HG03469 (cell line): ENCODE results near the gene CLEC16A.

Experiments
- ATAC-seq: cut with Tn5 transposase; IDR thresholded peaks from one replicate; pipeline ENCODE4 v1.9.1; 2021; ENCODE audit warnings: mild to moderate bottlenecking, moderate library complexity, moderate number of reproducible peaks; ENCODE audit not compliant: unreplicated experiment

CLEC16A gene

GRCh38 chr16:11011326-11011725, 67.0 kb downstream of the CLEC16A start:
- ATAC-seq = no peak

GRCh38 chr16:11012841-11013240, 68.5 kb downstream of the CLEC16A start:
- no peak for ATAC-seq

GRCh38 chr16:11014136-11014535, 69.8 kb downstream of the CLEC16A start:
- ATAC-seq = no peak

- ATAC-seq = no peak
Observed at GRCh38 chr16:11015076-11015475, 70.7 kb downstream of the CLEC16A start.

DNA sequence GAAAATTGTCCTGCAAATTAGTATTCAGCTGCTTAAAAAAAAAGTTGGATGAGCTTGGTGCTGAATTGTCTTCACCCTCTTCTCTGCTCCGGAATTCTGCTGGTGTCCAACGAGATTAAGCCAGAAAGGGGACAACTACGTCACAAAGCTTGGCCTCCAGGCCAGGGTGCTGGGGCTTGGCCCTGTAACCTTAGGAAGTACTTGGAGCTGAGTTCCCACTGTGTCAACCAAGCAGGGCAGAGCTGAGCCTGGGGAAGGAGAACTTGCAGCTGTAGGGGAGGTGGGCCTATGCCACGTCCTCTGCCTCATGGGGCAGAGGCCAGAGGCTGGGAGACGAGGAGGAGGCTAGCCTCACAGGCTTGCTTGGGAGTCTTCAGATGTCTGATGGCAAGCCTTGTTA, 71.2 kb downstream of the CLEC16A start:
- ATAC-seq = no peak

- no peak for ATAC-seq
Observed at GRCh38 chr16:11016524-11016988, 72.2 kb downstream of the CLEC16A start.

DNA sequence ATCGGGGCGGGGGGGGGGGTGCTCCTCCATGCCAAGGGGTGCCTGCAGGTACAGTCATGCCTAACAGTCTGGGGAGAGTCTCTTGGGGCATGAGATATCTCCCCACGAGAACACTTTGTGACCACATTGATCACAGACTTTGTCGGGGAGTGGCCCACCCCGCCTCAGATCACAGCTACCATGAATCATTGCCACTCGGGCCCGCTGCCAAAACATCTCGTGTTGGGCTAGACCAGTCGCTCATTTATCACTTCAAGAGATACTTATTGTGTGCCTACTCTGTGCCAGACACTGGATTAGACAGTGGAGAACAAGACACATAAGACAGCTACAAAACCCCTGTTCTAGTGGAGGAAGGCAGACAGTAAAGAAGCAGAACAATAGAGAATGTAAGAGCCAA, 72.6 kb downstream of the CLEC16A start:
- ATAC-seq = no peak

- no peak for ATAC-seq
Observed at GRCh38 chr16:11017499-11017898, 73.1 kb downstream of the CLEC16A start.

GRCh38 chr16:11020388-11020787, 76.0 kb downstream of the CLEC16A start:
- no peak for ATAC-seq

DNA sequence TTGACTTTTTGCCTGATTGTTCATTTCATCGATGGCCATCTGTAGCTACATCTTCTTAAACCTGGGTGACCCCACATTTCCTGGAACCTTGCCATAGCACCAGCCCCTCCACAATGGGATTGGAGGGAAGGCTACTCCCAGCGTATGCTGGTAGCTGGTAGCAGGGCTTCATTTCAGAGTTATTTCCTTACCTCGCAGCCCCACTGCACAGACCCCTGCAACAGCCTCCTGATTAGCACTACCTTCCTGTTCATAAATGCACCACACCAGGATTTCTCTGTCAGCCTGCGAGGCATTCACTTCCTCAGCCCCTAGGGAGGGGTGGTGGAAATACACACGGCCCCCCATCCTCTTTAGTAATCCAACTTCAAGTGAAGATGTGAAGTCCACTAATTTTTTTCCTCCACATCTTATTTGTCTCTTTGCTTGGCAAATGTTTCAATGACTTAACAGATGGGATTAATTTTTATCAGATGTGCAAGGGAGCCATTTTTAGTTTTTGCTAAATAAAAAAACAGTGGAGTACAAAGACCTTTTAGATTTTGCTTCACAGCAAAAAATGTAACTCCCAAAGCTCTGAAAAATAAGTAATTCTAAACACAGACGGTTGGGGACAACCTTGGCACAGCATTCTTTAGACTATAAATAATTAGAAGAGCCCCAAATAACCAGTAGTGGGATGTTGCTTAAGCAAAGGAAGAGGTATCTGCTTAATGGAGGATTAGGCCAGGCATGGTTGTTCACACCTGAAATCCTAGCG, 76.6 kb downstream of the CLEC16A start:
- ATAC-seq = no peak

DNA sequence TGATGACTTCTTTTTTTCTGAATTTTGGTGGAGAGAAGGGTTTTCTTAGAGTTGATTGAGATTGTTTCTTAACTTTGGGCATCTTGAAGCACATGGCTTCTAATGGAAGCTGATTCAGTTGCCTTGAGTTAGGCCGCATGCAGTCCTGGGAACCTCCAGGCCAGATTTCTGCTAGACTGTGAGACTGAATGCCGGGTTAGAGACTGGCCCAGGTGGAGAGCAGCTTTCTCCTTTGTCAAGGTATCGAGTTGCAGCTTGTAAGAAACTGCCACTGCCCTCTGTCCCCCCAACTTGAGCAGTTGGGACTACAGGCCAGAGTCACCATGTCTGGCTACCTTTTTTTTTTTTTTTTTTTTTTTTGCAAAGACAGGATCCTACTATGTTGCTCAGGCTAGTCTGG, 77.6 kb downstream of the CLEC16A start:
- no peak for ATAC-seq

GRCh38 chr16:11023262-11024039, 79.1 kb downstream of the CLEC16A start:
- ATAC-seq = no peak

DNA sequence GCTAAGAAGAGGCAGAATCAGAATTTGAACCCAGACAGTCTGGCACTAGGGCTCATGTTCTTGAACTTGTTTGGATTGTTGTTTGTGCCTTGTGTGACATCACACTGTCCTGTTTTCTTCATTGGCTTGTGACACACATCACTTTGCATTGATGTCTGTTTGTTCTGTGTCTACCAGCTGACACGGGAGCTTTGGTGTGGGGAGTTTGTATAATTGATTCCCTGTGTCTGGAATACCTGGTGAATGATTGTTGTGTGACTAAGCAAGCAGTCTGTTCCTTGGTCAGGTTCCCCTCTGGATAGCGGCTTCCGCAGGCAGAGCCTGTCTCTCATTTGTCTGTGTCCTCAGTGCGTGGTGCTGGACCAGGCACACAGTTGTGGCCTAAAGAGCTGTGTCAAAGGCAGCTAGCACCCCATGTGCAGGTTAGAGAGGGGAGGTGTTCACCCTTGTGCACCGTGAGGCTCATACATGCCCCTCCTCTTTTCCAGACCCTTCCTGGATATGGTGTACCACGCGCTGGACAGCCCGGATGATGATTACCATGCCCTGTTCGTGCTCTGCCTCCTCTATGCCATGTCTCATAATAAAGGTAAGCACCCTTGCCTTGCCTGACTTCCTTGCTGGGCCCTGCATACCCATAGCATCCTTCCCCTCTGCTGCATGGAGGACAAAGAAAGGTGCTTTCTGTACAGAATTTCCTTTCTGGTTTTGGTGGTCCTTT, 80.1 kb downstream of the CLEC16A start:
- no peak for ATAC-seq

DNA sequence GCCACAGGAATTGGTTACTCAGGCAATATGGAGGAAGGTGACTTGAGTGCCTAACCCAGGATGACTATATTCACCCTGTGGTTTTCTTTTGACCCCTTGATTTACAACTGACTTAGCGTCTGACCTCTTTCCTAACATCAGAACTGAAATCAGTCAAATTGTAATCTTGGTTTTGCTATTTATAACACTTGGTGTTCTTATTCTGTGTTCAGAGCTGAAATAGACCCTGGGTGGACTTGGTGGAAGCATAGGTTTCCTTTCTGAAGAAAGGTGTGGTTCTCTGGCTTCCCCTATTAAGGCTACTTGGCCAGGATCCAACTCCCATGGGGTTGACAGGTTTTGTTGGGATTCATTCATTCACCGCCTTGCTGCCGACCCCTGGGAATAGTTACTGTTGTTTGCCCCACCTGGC, 80.8 kb downstream of the CLEC16A start:
- ATAC-seq = no peak

GRCh38 chr16:11029948-11030347, 85.6 kb downstream of the CLEC16A start:
- no peak for ATAC-seq

- ATAC-seq = no peak
Observed at GRCh38 chr16:11030990-11031510, 86.7 kb downstream of the CLEC16A start.

GRCh38 chr16:11032000-11032921, 87.9 kb downstream of the CLEC16A start:
- no peak for ATAC-seq

DNA sequence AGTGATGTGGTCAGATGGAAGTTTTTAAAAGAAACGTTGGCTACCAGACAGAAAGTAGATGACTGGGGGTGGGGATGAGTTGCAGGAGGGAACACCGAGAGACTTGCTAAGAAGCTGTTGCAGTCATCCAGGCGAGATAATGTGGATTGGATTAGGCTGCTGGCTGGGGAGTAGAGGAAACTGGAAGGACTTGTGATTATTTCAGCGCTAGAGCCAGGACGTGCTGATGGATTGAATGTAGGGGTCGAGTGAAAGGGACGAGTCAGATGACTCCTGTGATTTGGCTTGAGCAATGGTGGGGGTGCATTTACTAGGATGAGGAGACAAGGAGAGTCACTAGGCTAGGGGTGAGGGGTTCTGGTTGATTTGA, 88.5 kb downstream of the CLEC16A start:
- ATAC-seq = no peak

GRCh38 chr16:11033629-11034420, 89.5 kb downstream of the CLEC16A start:
- no peak for ATAC-seq
